Measurements from ENCODE around the gene LPO. TPM values are rescaled to one million over a fixed set of nuclear protein-coding genes. Genes with fewer than 3 reads are reported as not detected.

Gene LPO
- total RNA-seq, 1 donor from 2014 or later, result not detected

- peaks cover 27% of the 10 kb centered on the region for H3K27me3 ChIP-seq
- no peak overlapping the region for H3K27ac ChIP-seq
- DNase-seq (peak; percentile 43), ATAC-seq (no peak)
- no peaks in the 10 kb centered on the region for H3K4me1 ChIP-seq
- H3K4me3 ChIP-seq, result no peak overlapping the region
- H3K9me3 ChIP-seq, result no peaks in the 10 kb centered on the region
- no peaks in the 10 kb centered on the region for H3K36me3 ChIP-seq
- TF ChIP-seq CTCF (IDR thresholded peaks at IDR 0.05), result no peak
- intact Hi-C loops (cut with DNase I), result no loop called here
Measured at GRCh38 chr17:58267347-58268324, 29.3 kb downstream of the LPO start.

- intact Hi-C loops (cut with DNase I), result no loop called here
- H3K4me1 ChIP-seq, result no peaks in the 10 kb centered on the region
- TF ChIP-seq CTCF (IDR thresholded peaks at IDR 0.05), result no peak
- DNase-seq (peak; percentile 39), ATAC-seq (no peak)
- no peak overlapping the region for H3K27ac ChIP-seq
- no peak overlapping the region for H3K4me3 ChIP-seq
- H3K9me3 ChIP-seq, result no peaks in the 10 kb centered on the region
- no peaks in the 10 kb centered on the region for H3K36me3 ChIP-seq
- peaks cover 22% of the 10 kb centered on the region for H3K27me3 ChIP-seq
Measured at GRCh38 chr17:58268326-58268725, 29.9 kb downstream of the LPO start.

- no peak overlapping the region for H3K4me3 ChIP-seq
- H3K36me3 ChIP-seq, result no peaks in the 10 kb centered on the region
- H3K9me3 ChIP-seq, result no peaks in the 10 kb centered on the region
- DNase-seq (peak; percentile 40), ATAC-seq (no peak)
- no peaks in the 10 kb centered on the region for H3K4me1 ChIP-seq
- TF ChIP-seq CTCF (IDR thresholded peaks at IDR 0.05), result no peak
- H3K27me3 ChIP-seq, result peaks cover 16% of the 10 kb centered on the region
- no peak overlapping the region for H3K27ac ChIP-seq
- intact Hi-C loops (cut with DNase I), result no loop called here
Measured at GRCh38 chr17:58268774-58269556, 30.6 kb downstream of the LPO start.

GRCh38 chr17:58269557-58270291 lies 31.3 kb downstream of the LPO start:
- H3K27me3 ChIP-seq, result peaks cover 9% of the 10 kb centered on the region
- H3K27ac ChIP-seq, result no peak overlapping the region
- ATAC-seq, result no peak
- intact Hi-C loops (cut with DNase I), result no loop called here
- no peaks in the 10 kb centered on the region for H3K9me3 ChIP-seq
- TF ChIP-seq CTCF (IDR thresholded peaks at IDR 0.05), result no peak
- DNase-seq, result no peak
- H3K4me1 ChIP-seq, result no peaks in the 10 kb centered on the region
- no peaks in the 10 kb centered on the region for H3K36me3 ChIP-seq
- H3K4me3 ChIP-seq, result no peak overlapping the region

GRCh38 chr17:58270476-58271215 lies 32.3 kb downstream of the LPO start:
- no peaks in the 10 kb centered on the region for H3K9me3 ChIP-seq
- no peak overlapping the region for H3K27ac ChIP-seq
- intact Hi-C loops (cut with DNase I), result no loop called here
- peaks cover 3% of the 10 kb centered on the region for H3K27me3 ChIP-seq
- no peaks in the 10 kb centered on the region for H3K36me3 ChIP-seq
- ATAC-seq (no peak), DNase-seq (peak; percentile 47)
- H3K4me1 ChIP-seq, result no peaks in the 10 kb centered on the region
- TF ChIP-seq CTCF (IDR thresholded peaks at IDR 0.05), result peak; percentile 19
- H3K4me3 ChIP-seq, result no peak overlapping the region

Measured in upper lobe of right lung (tissue), 1 donor.